Hematopoietic multipotent progenitor cell treated with erythropoietin and hydrocortisone succinate and interleukin-3 and kit ligand, for 15 days (in vitro differentiated cells): ENCODE results near the gene ZNF740.
"Not testable (repeated sequence)": the region's sequence is repeated elsewhere in the genome, so short reads cannot be mapped to it uniquely, and the experiment has no call there.

Source experiments
- DNase-seq: peaks from one replicate; pipeline ENCODE4 v3.0.0-alpha.2; 2015; ENCODE audit warnings: low spot score

The ZNF740 gene

GRCh38 chr12:53180220-53180930 is at the start of gene ZNF740, which contains the start of gene CSAD:
ZNF740 (plus strand) TSS chr12:53180722; CDS start chr12:53181984, 1,262 bp downstream.
CSAD (minus strand) TSS chr12:53180925; CDS start chr12:53173470, 7,455 bp downstream.
- peak; percentile 89 for DNase-seq

- no peak for DNase-seq
Observed at GRCh38 chr12:53131844-53132243, 48.7 kb upstream of the ZNF740 start.

- no peak for DNase-seq
Observed at GRCh38 chr12:53133722-53134121, 46.8 kb upstream of the ZNF740 start.

- no peak for DNase-seq
Observed at GRCh38 chr12:53143355-53143754, 37.2 kb upstream of the ZNF740 start.

- no peak for DNase-seq
Observed at GRCh38 chr12:53145383-53146260, 34.9 kb upstream of the ZNF740 start.

GRCh38 chr12:53147181-53147580 is 33.3 kb upstream of the ZNF740 start:
- no peak for DNase-seq

- no peak for DNase-seq
Observed at GRCh38 chr12:53147653-53148052, 32.9 kb upstream of the ZNF740 start.

GRCh38 chr12:53151039-53151438 is 29.5 kb upstream of the ZNF740 start:
- no peak for DNase-seq

- DNase-seq, result no peak
Observed at GRCh38 chr12:53152390-53152789, 28.1 kb upstream of the ZNF740 start.

- DNase-seq, result peak; percentile 81
Observed at GRCh38 chr12:53159195-53159839, 21.2 kb upstream of the ZNF740 start.

GRCh38 chr12:53160000-53160399 is 20.5 kb upstream of the ZNF740 start:
- no peak for DNase-seq

- DNase-seq, result no peak
Observed at GRCh38 chr12:53160673-53161072, 19.8 kb upstream of the ZNF740 start.

GRCh38 chr12:53161119-53161911 is 19.2 kb upstream of the ZNF740 start:
- no peak for DNase-seq

GRCh38 chr12:53163008-53163407 is 17.5 kb upstream of the ZNF740 start:
- DNase-seq, result not testable (repeated sequence)

GRCh38 chr12:53166837-53167236 is 13.7 kb upstream of the ZNF740 start:
- no peak for DNase-seq

- no peak for DNase-seq
Observed at GRCh38 chr12:53169644-53170043, 10.9 kb upstream of the ZNF740 start.

GRCh38 chr12:53170215-53170614 is 10.3 kb upstream of the ZNF740 start:
- DNase-seq, result no peak

GRCh38 chr12:53170876-53171724 is 9.4 kb upstream of the ZNF740 start:
- DNase-seq, result no peak

GRCh38 chr12:53171725-53172329 is 8.7 kb upstream of the ZNF740 start:
- DNase-seq, result no peak

- no peak for DNase-seq
Observed at GRCh38 chr12:53172352-53172751, 8.2 kb upstream of the ZNF740 start.
